Epithelial cell of prostate (primary cell): ENCODE data around the gene PRAMEF4.
"Not testable (repeated sequence)": the region's sequence is repeated elsewhere in the genome, so short reads cannot be mapped to it uniquely, and the experiment has no call there.

Experiments used
- DNase-seq: peaks from one replicate; pipeline ENCODE4 v3.0.0-alpha.2; 2011; ENCODE audit warnings: low read depth, low spot score
- H3K27ac ChIP-seq: fragments of 450-650 bp; 2 replicates; pipeline ENCODE4 v1.5.1; 2017; ENCODE audit warnings: mild to moderate bottlenecking

PRAMEF4 gene

DNA sequence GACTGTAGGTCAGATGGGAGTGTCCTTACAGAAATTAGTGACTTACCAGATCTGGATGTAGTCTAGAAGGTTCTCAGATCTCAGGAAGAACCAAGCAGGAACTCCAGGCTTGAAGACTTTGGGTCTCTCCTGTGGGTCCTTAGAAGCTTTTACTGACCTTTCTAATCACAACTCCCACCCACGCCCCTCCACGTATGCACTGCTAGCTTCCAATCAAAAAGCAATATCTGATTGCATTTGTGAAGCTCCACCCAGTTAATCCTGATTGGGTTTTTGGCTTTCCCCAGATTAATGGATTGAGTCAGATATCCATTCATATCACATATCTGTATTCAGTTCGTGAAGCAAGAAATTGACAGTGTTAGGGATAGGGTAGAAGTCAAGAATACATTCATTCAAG, at the start of gene PRAMEF4:
TSS of gene PRAMEF4 (minus strand) at position 101 of the 400 bp plus-strand sequence. CDS start 2,807 bp downstream, outside the sequence.
- H3K27ac ChIP-seq, DNase-seq: not testable (repeated sequence)

DNA sequence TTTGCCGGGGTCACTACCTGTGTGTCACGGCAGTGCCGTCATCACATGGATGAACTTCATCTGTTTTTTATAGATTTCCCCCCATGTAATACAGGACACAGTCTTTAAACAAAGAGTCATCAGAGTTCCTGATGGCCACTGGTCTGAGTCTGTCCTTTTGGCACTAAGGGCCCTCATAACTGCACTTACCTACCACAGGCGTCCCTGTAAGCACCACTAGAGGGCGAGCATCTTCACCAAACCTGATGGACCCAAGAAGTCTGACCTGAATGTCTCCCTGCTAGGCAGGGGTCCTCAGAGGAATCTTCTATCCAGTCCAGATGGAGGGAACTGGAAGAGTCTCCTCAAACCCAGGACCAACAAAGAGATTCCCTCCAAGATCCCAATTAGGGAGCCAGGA, 38.4 kb upstream of the PRAMEF4 start:
- not testable (repeated sequence) for H3K27ac ChIP-seq, DNase-seq

DNA sequence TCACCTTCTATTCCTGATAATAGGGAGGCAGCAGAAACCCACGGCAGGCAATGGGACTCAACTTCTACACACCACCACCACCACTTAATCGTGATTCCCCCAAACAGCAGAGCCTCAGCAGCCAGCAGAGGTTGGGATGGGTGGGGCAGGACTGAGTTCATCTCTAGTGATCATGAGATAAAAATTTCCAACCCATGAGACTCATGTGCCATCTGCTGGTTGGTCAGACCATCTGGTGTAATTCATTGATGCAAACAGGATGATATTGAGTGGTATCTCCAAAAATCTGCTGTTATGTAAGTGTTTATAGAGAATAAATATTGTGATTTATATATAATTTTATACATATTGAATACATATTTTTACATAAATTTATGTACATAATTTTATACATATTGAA, 35.7 kb upstream of the PRAMEF4 start:
- DNase-seq, H3K27ac ChIP-seq: not testable (repeated sequence)

DNA sequence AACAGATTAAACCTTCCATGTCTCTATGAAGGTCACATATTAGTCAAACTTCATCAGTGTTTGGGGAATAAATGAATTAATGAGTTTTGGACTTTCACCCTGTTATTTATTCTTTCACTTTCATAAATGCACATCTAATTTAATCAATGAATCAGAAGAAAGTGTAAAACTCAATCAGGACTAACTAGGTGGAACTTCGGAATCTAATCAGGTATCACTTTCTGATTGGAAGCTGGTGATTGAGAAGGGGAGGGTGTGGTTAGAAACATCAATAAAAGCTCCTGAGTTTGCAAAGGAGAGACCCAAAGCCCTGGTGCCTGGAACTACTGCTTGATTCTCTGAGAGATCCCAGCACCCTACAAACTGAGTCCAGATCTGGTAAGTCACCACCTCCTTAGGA, 30.3 kb upstream of the PRAMEF4 start, which contains the start of gene PRAMEF7:
TSS of gene PRAMEF7 (plus strand) at position 301 of the 400 bp plus-strand sequence. CDS start 1,083 bp downstream, outside the sequence.
- DNase-seq: not testable (repeated sequence)

DNA sequence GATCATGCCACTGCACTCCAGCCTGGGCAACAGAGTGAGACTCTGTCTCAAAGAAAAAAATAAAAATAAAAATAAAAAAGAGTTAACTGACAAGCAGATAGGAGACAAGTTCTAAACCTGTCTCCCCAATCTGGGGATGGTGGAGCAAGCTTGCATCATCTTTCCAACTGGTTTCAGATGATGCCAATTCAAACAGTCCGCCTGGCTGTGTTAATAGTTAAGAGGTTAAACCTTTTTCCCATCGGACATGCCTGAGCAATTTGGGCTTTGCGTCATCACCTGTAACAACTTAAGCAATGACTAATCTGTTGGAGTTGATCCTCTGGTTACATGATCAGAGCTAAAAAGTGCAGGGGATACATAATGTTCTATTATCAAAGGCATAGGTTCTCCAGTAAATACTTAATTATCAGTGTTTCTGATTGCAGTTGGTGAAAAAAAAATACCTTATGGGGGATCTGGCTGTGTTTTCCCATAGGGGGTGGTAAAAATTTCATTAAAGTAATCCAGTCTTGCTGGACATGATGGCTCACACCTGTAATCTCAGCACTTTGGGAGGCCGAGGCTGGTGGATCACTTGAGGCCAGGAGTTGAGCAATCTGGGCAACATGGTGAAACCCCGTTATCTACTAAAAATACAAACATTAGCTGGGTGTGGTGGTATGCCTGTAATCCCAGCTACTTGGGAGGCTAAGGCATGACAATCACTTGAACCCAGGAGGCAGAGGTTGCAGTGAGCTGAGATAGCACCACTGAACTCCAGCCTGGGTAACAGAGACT, 18.0 kb upstream of the PRAMEF4 start:
- not testable (repeated sequence) for H3K27ac ChIP-seq, DNase-seq

More for the DNA sequence above, 30.3 kb upstream of the PRAMEF4 start, which contains the start of gene PRAMEF7:
- not testable (repeated sequence) for H3K27ac ChIP-seq

DNA sequence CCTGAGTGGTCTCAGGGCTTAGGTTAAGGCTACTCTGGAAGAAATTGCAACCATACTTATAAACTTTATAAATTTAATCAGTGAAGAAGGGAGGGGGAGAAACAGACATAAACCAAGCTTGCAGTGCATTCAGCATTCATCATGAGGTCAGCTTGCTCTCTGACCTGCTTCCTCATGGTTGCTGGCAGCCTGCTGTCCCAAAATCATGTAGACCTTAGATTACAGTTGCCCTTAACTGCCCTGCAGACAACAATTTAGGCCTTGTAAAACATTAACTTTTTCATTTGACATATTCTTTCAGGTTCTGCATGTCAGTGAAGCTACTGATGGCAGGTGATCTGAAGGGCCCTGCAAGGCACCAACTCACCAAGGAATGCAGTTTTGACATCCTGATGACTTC, 13.2 kb upstream of the PRAMEF4 start:
- DNase-seq, H3K27ac ChIP-seq: not testable (repeated sequence)

DNA sequence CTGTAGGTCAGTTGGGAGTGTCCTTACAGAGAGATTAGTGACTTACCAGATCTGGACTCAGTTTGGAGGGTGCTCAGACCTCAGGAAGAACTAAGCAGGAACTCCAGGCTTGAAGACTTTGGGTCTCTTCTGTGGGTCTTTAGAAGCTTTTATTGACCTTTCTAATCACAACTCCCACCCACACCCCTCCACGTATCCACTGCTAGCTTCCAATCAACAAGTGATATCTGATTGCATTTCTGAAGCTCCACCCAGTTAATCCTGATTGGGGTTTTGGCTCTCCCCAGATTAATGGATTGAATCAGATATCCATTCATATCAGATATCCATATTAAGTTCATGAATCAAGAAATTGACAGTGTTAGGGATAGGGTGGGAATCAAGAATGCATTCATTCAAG, 12.2 kb upstream of the PRAMEF4 start, which contains the start of gene PRAMEF10:
TSS of gene PRAMEF10 (minus strand) at position 101 of the 400 bp plus-strand sequence. CDS start 2,423 bp downstream, outside the sequence.
- DNase-seq, H3K27ac ChIP-seq: not testable (repeated sequence)

DNA sequence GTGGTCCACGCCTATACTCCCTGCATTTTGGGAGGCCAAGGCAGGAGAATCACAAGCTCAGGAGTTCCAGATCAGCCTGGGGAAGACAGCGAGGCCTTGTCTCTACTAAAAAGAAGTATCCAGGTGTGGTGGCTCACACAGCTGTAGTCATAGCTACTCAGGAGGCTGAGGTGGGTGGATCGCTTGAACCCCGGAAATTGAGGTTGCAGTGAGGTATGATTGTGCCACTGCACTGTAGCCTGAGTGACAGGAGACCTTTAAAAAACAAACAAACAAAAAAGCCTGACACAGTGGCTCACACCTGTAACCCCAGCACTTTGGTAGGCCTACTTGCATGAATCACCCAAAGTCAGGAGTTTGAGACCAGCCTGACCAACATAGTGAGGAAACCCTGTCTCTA, 7.5 kb downstream of the PRAMEF4 start:
- not testable (repeated sequence) for H3K27ac ChIP-seq, DNase-seq

DNA sequence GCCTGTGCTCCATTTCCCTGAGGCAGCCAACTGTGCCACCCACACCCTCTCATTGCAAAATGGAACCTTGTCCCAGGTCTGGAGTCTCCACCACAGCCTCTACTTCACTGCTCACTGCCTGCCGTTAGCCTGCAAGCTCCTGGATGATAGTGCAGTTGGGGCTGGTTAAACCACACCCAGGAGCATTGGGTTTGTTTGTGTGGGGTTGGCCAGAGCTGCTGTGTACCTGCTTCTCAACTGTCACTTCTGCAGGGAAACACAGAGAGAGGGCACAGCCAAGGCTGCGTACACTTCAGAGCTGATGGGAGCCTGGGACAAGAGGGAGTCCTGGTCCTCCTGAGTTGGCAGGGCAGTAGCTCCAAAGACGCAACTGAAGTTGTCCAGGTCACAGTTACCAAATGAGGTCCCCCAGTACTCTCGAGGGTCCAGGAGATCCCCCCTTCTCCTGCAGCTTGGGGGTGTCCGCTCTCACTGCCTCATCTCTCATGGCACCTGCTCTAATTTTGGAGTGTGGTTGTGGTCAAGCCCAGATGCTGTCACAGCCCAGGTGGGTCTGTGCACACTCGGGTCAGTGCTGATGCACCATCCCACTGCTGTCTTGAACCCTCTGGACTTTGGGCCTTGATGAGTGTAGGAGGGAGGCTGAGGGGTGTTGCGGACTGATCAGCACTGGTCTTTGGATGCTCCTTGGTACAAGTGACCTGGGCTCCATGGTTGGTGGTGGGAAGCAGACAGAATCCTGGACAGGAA, 22.7 kb downstream of the PRAMEF4 start:
- not testable (repeated sequence) for DNase-seq, H3K27ac ChIP-seq

DNA sequence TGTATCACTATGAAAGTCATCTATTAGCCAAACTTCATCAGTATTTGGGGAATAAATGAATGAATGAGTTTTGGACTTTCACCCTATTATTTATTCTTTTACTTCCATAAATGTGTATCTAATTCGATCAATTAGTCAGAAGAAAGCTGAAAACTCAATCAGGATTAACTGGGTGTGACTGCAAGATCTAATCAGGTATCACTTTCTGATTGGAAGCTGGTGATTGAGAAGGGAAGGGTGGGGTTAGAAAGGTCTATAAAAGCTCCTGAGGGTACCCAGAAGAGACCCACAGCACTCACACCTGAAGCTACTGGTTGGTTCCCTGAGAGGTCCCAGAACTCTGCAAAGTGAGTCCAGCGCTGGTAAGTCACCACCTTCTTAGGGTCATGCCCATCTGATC, 29.2 kb downstream of the PRAMEF4 start, which contains the start of gene PRAMEF2:
TSS of gene PRAMEF2 (plus strand) at position 301 of the 400 bp plus-strand sequence. CDS start 1,924 bp downstream, outside the sequence.
- H3K27ac ChIP-seq, DNase-seq: not testable (repeated sequence)

DNA sequence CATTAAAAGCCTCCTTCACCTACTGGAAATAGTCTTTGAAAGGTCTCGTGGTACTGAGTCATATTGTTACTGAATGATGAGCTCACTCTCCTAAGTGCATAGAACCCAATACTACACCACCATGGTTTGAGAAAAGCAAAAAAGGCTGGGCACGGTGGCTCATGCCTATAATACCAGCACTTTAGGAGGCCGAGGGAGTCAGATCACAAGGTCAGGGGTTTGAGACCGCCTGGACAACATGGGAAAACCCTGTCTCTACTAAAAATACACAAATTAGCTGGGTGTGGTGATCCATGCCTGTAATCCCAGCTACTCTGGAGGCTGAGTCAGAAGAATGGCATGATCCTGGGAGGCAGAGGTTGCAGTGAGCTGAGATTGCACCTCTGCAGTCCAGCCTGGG, 34.2 kb downstream of the PRAMEF4 start:
- H3K27ac ChIP-seq: no peak overlapping the region
- no peak for DNase-seq

DNA sequence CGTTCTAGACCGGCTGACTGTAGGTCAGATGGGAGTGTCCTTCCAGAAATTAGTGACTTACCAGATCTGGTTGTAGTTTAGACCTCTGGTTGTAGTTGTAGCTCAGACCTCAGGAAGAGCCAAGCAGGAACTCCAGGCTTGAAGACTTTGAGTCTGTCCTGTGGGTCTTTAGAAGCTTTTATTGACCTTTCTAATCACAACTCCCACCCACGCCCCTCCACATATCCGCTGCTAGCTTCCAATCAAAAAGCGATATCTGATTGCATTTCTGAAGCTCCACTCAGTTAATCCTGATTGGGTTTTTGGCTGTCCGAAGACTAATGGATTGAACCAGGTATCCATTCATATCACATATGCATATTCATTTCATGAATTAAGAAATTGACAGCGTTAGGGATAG, 37.4 kb downstream of the PRAMEF4 start, which contains the start of gene HNRNPCL1:
TSS of gene HNRNPCL1 (minus strand) at position 101 of the 400 bp plus-strand sequence. CDS start 431 bp downstream, outside the sequence.
- not testable (repeated sequence) for DNase-seq, H3K27ac ChIP-seq

DNA sequence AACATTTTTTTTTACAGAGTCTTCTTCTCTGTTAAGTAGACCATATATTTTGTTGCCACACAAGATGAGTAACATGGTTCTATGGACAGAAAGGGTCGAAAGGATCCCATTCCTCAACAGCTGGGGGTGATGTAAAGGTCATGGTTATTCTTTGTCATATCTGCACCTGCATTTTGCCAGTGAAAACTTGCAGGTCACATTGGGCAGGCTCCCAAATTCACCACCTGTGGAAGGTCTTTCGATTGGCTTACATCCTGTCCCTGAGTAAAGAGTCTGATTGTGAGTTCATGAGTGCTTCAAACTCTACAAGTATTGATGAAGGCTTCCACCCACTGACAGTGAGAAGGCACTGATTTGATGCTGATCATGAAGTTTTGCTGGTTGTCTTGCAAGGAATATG, 52.8 kb downstream of the PRAMEF4 start:
- H3K27ac ChIP-seq, DNase-seq: not testable (repeated sequence)

DNA sequence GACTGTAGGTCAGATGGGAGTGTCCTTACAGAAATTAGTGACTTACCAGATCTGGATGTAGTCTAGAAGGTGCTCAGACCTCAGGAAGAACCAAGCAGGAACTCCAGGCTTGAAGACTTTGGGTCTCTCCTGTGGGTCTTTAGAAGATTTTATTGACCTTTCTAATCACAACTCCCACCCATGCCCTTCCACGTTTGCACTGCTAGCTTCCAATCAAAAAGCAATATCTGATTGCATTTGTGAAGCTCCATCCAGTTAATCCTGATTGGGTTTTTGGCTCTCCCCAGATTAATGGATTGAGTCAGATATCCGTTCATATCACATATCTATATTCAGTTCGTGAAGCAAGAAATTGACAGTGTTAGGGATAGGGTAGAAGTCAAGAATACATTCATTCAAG, 54.7 kb downstream of the PRAMEF4 start, which contains the start of gene PRAMEF11:
TSS of gene PRAMEF11 (minus strand) at position 101 of the 400 bp plus-strand sequence. CDS start 2,621 bp downstream, outside the sequence.
- not testable (repeated sequence) for DNase-seq, H3K27ac ChIP-seq
